HG03064 (cell line): Measurements from ENCODE around the gene LRRN4CL.
"Not testable (repeated sequence)": the region's sequence is repeated elsewhere in the genome, so short reads cannot be mapped to it uniquely, and the experiment has no call there.

Experiments used
- ATAC-seq: cut with Tn5 transposase; IDR thresholded peaks from one replicate; pipeline ENCODE4 v1.9.1; 2021; ENCODE audit warnings: low read depth; ENCODE audit not compliant: unreplicated experiment

LRRN4CL gene

GRCh38 chr11:62677714-62678113 lies 11.6 kb downstream of the LRRN4CL start:
- no peak for ATAC-seq

- no peak for ATAC-seq
Observed at GRCh38 chr11:62677156-62677555, 12.2 kb downstream of the LRRN4CL start.

- no peak for ATAC-seq
Observed at GRCh38 chr11:62676698-62677097, 12.6 kb downstream of the LRRN4CL start.

GRCh38 chr11:62675415-62675814 lies 13.9 kb downstream of the LRRN4CL start:
- not testable (repeated sequence) for ATAC-seq

- no peak for ATAC-seq
Observed at GRCh38 chr11:62673196-62673525, 16.2 kb downstream of the LRRN4CL start.

- no peak for ATAC-seq
Observed at GRCh38 chr11:62671608-62672389, 17.5 kb downstream of the LRRN4CL start, which contains the start of the genes LBHD1 and UQCC3. Gene LBHD1 (minus strand): TSS chr11:62672267. CDS start chr11:62670031, 2,236 bp downstream. Gene UQCC3 (plus strand): TSS chr11:62671673. CDS start chr11:62671746, 73 bp downstream.

GRCh38 chr11:62671236-62671607 lies 18.1 kb downstream of the LRRN4CL start:
- no peak for ATAC-seq

GRCh38 chr11:62669420-62670161 lies 19.7 kb downstream of the LRRN4CL start:
- ATAC-seq = no peak

- ATAC-seq = no peak
Observed at GRCh38 chr11:62667460-62667859, 21.9 kb downstream of the LRRN4CL start.

- no peak for ATAC-seq
Observed at GRCh38 chr11:62666259-62666926, 22.9 kb downstream of the LRRN4CL start.

GRCh38 chr11:62665599-62666258 lies 23.6 kb downstream of the LRRN4CL start:
- no peak for ATAC-seq

GRCh38 chr11:62665075-62665598 lies 24.2 kb downstream of the LRRN4CL start, which contains the start of the genes C11orf98 and CSKMT:
Gene C11orf98 (minus strand): TSS chr11:62665210. CDS start chr11:62665169, 41 bp downstream.
Gene CSKMT (plus strand): TSS chr11:62665312. CDS start chr11:62665880, 568 bp downstream.
- peak; percentile 74 for ATAC-seq

GRCh38 chr11:62664405-62665074 lies 24.8 kb downstream of the LRRN4CL start:
- ATAC-seq = peak; percentile 29

GRCh38 chr11:62656796-62657429 lies 32.4 kb downstream of the LRRN4CL start:
- ATAC-seq = no peak

- ATAC-seq = no peak
Observed at GRCh38 chr11:62654297-62654696, 35.0 kb downstream of the LRRN4CL start.

- no peak for ATAC-seq
Observed at GRCh38 chr11:62652161-62653006, 36.9 kb downstream of the LRRN4CL start.

GRCh38 chr11:62650283-62650682 lies 39.0 kb downstream of the LRRN4CL start:
- not testable (repeated sequence) for ATAC-seq

GRCh38 chr11:62649486-62649885 lies 39.8 kb downstream of the LRRN4CL start:
- ATAC-seq = no peak
